GM18951 (cell line): ENCODE measurements around the gene PERM1.
"Not testable (repeated sequence)": the region's sequence is repeated elsewhere in the genome, so short reads cannot be mapped to it uniquely, and the experiment has no call there.

Experiments used
- POLR2A ChIP-seq: IDR thresholded peaks from 4 replicates; pipeline ENCODE4 v1.6.1; 2011; ENCODE audit warnings: mild to moderate bottlenecking; ENCODE audit not compliant: insufficient read length, insufficient read depth; ENCODE audit errors: extremely low read depth
- in situ Hi-C: fragments of 300-500 bp; cut with MboI; formaldehyde crosslinking; loops from one replicate; pipeline ENCODE4 v1.12.0; 2022; ENCODE audit warnings: low sequenced_read_pairs, mixed read lengths, inconsistent platforms; ENCODE audit not compliant: unreplicated experiment

PERM1 gene, protein sequence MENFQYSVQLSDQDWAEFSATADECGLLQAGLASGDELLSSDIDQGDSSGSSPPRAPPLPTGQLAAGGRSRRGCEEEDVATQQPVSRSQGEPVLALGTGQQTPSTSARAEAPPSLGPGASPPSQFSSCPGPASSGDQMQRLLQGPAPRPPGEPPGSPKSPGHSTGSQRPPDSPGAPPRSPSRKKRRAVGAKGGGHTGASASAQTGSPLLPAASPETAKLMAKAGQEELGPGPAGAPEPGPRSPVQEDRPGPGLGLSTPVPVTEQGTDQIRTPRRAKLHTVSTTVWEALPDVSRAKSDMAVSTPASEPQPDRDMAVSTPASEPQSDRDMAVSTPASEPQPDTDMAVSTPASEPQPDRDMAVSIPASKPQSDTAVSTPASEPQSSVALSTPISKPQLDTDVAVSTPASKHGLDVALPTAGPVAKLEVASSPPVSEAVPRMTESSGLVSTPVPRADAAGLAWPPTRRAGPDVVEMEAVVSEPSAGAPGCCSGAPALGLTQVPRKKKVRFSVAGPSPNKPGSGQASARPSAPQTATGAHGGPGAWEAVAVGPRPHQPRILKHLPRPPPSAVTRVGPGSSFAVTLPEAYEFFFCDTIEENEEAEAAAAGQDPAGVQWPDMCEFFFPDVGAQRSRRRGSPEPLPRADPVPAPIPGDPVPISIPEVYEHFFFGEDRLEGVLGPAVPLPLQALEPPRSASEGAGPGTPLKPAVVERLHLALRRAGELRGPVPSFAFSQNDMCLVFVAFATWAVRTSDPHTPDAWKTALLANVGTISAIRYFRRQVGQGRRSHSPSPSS

DNA sequence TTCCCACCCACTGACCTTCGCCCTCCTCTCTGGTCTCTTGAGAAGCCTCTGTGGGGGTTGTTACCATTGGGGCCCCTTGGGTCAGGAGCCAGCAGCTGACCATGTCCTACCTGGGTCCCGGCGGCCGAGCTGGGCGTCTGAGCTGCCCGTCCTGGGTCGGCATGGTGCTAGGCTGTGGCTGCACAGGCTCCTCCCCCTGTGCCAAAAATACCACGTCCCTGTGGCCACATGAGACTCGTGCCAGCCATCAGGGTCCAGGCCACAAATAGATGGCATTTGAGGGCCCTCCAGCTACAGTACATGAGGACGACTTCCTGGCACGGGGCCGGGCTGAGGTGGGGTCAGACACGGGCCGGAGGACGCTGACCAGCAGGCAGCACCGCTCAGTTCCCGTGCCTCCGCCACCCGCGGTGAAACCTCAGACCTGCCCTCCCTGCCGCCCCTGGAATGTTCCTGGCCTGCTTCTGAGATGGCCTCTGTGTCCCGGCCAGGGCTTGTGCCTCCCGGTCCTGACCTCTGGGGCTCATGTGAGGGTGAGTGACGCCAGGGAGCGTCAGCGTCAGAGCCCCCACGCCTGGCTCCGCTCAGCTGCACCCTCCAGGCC, at the start of gene PERM1:
TSS of gene PERM1 (minus strand) at position 139 of the 604 bp plus-strand sequence. CDS start 1,064 bp downstream, outside the sequence.
- no peak for TF ChIP-seq POLR2A
- in situ Hi-C loops: no loop called here

DNA sequence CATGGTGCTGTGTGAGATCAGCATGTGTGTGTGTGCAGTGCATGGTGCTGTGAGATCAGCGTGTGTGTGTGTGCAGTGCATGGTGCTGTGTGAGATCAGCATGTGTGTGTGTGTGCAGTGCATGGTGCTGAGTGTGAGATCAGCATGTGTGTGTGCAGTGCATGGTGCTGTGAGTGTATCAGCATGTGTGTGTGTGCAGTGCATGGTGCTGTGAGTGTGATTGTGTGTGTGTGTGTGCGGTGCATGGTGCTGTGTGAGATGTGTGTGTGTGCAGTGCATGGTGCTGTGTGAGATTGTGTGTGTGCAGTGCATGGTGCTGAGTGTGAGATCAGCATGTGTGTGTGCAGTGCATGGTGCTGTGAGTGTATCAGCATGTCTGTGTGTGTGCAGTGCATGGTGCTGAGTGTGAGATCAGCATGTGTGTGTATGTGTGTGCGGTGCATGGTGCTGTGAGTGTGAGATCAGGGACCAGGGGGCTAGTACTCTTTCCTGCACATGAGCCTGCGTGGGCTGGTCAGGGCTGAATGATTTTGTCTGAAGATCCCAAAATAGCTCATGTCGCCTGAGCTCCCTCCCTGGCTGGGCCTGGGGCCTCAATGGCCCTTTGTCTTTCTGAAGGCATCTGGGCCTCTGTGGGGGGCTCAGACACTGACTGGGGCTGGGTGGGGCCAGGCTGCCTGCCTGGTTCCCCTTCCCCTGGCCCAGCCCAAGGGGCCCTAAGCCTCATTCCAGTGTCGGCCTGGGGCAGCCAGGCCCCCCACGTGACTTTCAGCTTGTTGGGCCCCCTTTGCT, 49.2 kb upstream of the PERM1 start:
- in situ Hi-C loops: not testable (repeated sequence)

DNA sequence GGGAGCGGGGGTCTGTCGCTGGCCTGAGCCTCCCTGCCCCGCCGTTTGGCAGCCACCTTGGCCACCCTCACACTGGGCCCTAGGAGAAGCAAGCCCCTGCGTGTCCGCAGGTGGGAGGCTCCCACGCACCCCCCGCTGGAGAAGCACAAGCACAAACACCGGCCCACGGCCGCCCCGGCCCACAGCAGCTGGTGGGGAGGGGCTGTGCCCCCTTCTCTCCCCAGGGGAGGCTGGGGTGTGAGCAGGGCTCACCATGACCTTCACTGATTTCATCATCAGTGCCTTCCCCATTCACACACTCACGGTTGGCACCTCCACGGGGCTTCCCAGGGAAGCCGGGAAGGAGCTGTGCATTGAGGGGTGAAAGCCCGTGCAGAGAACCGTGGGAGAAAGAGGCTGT, 45.9 kb upstream of the PERM1 start:
- TF ChIP-seq POLR2A: no peak

DNA sequence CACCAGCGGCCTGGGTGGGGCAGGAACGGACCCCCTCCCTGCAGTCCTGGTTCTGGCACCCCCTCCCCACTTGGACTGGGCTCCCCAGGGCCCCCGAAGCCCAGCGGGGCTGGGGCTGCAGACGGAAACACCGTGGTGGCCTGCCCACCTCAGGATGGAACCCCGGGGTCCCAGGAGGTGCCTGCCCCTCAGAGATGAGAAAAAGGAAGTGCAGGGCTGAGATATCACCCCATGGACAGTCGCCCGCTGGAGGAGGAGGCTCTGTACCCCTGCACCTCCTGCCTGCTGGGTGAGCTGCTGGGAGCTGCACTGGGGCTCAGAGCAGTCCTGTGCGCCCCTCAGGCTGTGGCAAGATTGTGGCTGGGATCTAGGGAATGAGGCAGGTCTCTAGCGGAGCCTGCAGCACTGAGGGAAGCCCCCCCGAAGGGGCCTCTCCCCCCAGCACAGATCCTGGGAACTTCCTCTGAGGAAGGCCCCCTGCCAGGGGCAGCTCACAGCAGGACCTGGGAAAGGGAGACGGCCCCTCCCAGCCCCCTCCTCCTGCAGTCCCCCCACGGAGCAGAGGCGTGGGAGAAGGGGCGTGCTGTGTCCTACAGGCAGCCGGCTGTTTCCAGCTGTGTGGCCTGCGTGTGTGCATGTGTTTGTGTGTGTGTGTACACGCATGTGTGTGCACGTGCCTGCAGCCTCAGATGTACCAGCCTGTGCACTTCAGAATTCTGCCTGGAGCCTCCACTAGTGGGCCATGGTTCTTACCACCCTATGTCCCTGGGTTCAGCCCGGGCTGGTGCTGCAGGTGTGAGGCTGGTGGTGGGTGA, 44.9 kb upstream of the PERM1 start:
- in situ Hi-C loops: no loop called here
- TF ChIP-seq POLR2A: no peak

More for the DNA sequence above, 45.9 kb upstream of the PERM1 start:
- in situ Hi-C loops: no loop called here

DNA sequence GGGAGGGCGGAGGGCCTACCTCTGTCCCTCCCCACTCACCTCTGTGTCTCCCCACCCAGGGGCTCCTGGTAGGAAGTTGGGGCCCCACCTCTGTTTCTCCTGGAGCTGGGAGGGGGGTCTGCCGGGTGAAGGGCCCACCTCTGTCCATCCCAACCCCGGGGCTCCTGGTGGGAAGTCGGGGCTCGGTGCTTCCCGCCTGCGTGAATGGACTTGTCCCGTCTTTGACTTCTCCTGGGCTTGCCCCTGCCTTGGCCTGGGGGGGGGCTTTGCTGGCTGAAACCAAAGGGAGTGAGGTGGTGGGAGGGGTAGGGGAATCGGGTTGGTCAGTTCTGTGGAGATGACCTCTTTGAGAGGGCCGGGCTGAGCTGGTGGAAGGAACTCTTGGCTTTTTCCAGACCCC, 43.8 kb upstream of the PERM1 start:
- in situ Hi-C loops: no loop called here
- no peak for TF ChIP-seq POLR2A

DNA sequence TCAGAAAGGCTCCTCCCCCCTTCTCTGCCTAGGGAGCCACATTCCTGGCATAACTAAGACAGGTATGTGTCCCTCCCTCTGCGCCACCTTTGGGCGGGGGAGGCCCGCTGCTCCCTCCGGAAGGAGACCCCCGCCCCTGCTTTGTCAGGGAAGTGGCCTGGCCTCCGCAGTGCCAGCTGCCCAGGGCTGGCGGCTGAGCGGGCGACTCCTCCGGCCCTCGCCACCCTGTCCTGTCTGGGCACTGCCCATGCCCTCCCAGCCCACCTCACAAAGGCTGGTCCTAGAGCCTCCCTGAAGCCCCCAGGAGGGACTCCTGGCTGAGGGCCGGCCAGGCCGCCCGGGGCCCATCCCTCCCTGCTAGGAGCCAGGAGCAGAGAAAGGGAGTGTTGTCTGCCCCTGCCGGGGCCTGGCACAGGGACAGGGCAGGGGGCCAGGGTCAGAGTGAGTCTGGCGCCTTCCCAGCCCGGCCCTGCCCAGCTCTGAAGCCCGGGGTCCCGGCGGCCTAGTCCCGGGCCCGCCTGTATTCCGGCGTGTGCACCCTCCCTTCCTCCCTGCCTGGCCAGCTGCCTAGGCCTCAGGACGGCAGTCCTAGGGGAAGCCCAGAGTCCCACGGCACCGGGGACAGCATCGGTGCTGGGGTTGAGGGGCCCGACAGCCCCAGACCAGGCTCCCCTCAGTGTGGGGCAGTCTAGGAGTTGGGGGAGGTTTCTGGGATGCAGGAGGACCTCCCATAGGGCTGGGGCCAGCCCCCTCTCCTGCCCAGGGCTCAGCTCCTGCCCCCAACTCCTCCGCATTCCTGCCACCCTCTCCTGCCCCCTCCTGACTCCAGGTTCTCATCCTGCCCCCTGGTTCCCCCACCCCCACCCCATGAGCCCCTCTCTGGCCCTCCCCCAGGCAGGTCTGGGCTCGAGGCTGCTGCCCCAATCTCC, 43.1 kb upstream of the PERM1 start:
- in situ Hi-C loops: no loop called here
- no peak for TF ChIP-seq POLR2A

DNA sequence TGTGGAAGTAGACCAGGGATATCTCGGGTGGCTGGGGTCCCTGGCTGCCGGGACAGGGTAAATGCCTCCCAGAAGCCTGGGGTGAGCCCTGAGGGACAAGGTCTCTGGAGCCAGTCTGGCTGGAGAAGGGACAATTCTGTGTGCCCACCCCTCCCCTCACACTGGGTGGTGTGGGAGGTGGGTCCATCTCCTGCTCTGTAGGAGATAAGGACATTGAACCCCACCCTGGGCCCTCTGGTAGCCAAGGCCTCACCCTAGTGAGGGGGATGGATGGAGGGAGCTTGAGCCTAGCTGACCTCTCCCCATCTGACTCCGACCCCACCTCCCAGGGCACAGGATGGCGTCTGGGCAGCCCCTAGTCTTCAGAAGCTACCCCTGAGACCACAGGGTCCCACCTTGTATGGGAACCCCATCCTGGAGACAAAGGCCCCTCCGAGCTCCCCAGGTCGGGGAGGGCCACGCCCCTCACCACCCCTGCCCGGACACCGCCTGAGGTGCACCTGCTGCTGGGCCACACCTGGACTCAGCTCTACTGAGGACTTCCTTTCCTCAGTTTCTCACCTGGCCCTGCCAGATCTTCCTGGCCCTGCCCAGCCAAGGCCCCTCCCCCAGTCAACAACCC, 42.4 kb upstream of the PERM1 start:
- in situ Hi-C loops: no loop called here
- TF ChIP-seq POLR2A: no peak

DNA sequence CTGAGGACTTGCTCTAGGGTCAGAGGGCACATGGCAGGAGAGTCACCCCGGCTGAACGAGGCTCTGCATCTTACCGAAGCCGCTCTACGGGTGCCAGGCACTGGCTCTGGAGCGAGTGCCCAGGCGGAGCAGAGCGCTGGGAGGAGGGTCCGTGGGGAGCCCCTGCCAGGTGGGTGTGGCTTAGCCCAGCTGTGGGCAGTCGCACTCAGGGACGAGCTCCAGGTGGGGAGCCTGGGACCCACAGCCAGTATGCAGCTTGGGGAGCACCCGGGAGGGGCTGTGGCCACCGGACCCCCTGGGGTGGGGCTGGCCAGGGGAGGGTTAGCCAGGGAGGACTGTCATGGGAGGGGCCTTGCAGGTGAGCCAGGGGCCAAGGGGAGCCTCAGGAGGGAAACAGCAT, 41.8 kb upstream of the PERM1 start:
- in situ Hi-C loops: no loop called here
- TF ChIP-seq POLR2A: no peak

DNA sequence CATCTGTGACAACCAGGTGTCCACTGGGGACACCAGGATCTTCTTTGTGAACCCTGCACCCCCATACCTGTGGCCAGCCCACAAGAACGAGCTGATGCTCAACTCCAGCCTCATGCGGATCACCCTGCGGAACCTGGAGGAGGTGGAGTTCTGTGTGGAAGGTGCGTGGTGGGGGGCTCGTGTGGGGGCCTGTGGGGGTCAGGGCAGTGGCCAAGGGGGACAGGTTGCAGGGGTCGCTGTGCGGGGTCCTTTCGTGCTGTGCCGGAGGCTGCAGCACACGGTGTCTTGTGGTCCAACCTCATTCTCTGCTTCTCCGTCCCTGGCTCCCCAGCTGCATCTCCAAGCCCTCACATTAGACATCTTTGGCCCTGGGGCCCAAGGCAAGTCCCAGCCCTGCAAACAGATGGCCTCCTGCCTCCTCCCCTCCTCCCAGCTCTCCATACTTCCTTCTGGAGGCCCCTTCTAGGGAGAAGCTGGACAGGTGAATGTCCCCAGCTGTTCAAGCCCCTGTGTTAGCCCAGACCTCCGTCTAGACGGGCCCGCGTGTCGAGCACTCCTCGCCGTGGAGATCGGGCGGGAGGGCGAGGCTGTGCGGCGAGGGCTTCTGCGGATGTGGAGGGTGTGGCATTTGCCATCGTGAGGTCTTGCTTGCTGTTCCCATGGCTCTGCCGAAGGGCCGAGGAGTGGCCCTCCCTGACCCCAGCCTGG, 40.6 kb upstream of the PERM1 start:
- in situ Hi-C loops: no loop called here
- TF ChIP-seq POLR2A: no peak

DNA sequence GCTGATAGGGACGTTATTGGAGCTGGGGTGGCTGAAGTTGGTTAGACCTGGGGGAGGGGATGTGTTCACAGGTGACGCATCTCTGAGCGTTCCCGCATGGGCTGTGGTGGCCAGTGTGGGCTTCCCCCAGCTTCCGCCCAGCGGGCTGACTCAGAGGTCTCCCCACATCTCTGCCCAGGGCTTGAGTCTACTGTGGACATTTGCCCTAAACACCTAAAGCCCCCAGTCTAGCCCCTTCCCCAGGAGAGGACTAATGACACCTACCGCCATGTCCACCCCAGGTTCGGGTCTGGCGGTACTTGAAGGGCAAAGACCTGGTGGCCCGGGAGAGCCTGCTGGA, 40.0 kb upstream of the PERM1 start:
- in situ Hi-C loops: no loop called here
- TF ChIP-seq POLR2A: no peak
